GM03348 (cell line): ENCODE measurements around the gene MCC.
"Not testable (repeated sequence)": the region's sequence is repeated elsewhere in the genome, so short reads cannot be mapped to it uniquely, and the experiment has no call there.

Experiments
- DNase-seq: peaks from one replicate; pipeline ENCODE4 v3.0.0; 2012; ENCODE audit warnings: low spot score

The MCC gene

DNA sequence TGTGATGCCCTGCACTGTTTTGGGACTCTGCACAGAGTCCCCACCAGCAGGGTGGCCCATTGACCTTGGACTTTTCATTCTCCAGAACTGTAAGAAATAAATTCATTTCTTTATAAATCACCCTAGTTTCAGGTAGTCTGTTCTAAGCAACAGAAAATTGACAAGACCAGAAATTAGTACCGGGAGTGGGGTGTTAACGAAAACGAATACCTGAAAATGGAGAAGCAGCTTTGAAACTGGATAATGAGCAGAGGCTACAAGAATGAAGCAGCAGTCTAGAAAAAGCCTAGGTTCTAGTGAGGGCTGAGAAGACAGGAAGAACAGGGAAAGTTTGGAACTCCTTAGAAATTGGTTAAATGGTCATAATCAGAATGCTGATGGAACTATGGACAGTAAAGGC, 2.1 kb upstream of the MCC start:
- DNase-seq = no peak

DNA sequence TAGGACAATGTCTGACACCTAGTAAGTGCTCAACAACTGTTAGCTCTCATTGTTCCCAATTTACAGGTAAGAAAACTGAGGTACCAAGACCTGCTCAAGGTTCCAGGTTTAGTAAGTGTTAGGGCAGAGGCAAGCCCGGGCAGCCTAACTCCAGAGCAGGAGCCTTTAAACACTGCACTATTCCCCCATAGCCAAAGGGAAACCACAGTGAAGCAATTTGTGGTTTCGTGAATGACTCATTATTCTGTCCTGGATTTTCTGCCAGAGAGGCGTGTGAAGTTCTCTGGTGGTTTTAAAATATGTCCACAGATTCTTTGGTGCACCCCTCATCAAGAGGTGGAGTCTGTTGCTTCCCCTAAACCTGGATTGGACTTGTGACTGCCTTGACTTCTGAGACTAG, 1.0 kb upstream of the MCC start:
- DNase-seq = peak; percentile 88

DNA sequence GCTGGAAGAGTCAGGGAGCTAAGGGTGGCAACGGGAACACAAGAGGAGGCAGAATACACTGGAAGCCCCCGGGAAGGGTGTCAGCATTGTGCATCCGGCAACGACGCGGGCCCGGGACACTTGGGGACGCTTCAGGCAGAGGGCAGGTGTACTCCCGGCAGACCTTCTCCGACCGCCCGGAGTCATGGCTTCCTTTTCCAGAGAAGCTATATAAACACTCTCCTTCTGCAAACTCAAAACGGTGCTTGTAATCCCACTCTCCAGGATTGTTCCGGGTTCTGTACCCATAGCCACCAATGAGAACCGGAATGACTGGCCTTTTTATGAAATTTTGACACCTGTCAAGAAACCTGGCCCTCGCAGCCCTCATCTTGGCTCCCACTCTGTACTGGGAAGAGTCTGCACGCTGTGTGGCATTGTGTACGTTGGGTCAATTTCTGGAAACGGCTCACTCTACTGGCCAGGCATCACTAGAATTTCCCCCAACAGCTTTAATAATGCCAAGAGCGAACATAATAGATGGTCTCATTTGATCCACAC, 462 bp upstream of the MCC start:
- DNase-seq = no peak

DNA sequence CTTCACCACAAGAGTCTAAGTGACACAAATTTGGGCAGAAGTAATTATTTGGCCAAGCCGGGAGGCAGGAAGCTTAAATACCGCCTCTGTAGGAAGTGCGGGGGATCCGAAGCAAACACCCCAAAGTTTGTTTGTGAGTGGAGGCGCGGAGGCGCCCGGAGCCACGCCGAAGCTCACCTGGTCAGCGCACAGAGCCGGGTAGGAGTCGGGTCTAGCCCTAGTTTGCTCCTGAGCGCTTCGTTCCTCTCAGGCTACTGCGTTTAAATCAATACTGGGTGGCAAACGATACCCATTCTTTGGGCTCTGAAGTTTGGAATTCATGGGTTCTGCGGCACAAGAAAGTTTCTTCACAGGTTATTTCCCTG, 855 bp downstream of the MCC start:
- DNase-seq = peak; percentile 35

DNA sequence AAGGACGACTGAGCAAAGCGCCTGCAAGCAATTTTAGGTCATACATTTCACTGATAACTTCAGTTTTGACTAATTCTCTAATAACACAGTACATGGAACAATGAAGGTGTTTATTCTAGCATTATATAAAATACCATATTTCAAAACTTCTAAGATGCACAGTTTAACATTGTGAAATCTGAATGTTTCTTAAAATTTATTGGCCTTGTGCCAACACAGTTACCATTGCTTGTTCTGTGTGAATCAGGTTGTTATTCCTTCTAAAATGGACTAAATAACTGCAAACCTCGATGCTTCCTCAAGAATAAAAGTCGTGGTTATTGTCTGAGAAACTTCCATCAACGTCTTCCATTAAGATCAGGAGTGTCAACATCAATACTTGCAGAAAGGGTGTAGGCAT, 8.0 kb downstream of the MCC start:
- DNase-seq = no peak

DNA sequence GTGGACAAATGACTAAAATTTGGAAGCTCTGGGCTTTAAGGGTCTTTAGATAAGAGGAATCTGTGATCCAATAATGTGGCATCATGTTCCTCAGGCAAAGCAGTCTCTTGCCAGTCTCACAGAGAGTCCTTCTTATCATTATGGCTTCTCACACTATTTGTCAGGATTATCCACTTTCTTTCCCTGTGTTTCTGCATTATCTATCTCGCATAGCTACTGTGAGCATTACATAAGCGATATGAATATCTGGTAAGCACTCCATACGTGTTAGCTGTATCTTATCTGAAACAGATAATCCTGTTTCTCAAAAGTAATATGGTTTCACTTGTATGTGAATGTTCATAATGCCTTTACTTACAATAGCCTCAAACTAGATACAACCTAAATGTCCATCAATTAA, 9.6 kb downstream of the MCC start:
- DNase-seq = no peak

DNA sequence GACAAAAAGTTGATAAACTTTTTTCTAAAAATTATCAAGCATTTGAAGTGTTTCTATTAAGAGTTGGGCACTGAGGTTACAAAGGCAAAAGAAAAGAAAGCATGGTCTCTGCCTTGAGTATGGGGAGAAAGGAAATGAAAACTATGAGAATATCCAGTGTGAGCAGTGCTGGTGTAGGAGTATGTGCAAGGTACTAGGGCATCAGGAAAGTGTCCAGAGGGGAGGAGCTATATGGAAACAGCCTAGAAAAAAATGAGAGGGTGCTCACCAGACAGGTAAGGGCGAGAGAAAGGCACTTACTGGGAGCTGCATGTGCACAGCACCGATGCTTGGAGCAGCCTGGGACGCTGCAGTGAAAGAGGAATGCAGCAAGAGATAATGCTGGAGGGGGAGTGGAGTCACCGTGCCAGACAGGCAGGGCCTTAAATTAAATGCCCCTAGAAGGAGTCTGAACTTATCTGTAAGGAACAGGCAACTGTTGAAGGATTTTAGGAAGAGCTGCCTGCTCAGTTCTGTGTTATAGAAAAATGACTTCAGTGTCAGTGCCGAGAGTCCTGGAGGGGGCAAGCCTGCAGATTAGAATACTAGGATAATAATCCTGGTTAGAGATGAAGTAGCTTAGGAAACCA, 14.0 kb downstream of the MCC start:
- no peak for DNase-seq

DNA sequence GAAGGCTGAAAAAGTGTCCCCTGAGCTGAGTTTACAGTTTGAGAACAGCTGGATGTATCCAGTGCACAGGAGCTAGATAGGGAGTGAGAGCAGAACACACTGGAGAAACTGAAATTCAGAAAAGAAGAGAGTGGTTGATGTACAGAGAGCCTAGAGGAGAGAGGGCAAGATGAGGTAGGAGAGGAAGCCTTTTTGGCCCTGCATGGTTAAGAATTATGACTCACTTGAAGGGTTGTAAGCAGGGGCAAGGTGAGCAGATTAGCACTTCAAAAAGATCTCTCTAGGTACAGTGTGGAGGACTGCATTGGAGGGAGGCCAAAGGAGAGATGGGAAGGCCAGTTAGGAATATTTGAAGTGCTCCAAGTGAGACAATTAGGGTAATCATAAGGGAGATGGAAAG, 25.2 kb downstream of the MCC start:
- DNase-seq = no peak

DNA sequence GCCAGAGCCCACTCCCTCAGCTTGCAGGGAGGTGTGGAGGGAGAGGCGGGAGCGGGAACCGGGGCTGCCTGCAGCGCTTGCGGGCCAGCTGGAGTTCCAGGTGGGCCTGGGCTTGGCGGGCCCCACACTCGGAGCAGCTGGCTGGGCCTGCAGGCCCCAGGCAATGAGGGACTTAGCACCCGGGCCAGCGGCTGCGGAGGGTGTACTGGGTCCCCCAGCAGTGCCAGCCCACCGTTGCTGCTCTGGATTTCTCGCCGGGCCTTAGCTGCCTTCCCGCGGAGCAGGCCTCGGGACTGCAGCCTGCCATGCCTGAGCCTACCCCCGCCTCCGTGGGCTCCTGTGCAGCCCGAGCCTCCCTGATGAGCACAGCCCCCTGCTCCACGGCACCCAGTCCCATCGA, 31.1 kb downstream of the MCC start:
- not testable (repeated sequence) for DNase-seq

DNA sequence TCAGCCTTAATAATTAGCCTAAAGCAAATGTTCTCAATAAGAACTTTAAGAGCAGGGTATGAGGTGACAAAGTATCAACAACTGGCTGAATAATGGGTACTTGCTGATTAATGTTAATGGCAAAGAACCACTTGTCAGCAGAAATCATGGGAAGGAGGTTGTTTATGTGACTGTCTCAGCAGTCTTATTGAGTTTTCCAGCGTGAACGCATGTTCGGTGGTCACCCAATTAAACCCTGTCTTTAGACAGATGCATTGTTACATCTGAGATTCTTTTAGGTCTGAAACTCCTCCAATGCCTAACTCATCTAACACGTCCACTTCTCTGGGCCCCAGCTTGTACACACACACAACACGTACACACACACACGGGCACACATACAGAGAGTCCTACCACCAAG, 35.3 kb downstream of the MCC start:
- DNase-seq = no peak

DNA sequence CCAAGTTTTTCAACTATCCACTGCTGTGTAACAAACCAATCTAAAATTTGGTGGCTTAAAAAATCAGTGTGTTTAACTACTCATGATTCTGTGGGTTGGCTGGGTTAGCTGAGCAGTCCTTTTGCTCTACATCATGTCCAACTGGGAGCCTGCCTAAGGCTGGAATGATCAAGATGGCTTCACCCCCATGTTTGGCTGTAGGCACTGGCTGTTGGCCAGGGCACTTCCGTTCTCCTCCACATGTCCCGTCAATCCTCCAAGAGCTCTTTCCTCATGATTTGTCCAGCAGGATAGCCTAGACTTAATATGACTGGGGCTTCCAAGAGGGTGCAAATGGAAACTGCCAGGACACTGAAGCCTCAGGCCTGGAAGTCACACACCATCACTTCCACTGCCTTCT, 36.5 kb downstream of the MCC start:
- DNase-seq = no peak

DNA sequence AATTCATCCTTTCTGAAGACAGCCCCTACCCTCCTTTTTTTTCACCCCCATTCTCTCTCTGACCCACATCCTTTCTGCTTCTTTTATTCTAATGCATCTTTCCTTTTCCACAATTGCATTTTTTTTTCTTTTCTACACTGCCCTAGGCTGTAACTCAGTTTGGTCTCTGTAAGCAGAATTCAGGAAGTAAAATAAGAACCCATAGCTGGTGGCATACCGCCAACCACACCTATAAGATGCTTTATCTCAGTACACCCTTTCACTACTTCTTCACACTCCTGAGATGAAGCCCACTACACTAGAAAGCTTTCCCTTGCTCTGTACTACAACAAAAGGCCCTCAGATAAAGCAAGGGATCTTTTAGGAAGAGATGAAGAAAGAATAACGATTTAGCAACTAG, 37.3 kb downstream of the MCC start:
- DNase-seq = no peak

DNA sequence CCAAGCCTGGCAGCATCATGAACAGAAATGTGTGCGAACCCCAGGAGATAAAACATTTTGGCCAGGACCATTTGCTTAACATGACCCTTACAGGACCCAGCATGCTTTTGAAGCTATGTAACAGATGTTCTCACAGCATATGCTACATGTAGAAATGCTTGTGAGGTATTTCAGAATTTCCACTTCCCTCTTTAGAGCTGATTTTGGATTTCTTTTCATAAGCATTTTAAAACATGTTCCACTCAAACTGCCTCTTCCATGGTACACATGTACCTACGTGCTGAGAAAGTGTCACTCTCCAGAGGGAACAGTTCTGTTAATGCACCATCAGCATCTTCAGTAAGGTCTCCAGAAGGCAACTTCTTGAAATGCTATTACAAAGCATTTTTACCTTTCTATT, 37.8 kb downstream of the MCC start:
- DNase-seq = no peak

DNA sequence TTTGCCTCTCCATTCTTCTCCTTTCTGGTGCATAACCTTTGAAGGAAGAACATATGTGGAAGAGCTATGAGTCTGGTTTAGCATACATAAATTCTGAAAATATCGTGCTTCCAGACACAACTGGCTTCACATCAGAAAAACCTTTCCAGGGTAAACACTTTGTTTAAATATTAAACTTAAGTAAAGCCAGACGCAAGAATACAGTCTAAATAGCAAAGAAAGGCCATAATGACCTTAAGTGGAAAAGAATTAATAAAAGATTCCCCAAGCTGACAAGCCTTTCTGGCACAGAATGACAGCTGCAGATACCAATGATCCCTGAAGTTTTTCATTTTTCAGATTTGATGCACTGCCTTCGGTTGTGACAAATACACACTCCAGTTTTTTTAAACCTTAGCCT, 40.0 kb downstream of the MCC start:
- DNase-seq = no peak

DNA sequence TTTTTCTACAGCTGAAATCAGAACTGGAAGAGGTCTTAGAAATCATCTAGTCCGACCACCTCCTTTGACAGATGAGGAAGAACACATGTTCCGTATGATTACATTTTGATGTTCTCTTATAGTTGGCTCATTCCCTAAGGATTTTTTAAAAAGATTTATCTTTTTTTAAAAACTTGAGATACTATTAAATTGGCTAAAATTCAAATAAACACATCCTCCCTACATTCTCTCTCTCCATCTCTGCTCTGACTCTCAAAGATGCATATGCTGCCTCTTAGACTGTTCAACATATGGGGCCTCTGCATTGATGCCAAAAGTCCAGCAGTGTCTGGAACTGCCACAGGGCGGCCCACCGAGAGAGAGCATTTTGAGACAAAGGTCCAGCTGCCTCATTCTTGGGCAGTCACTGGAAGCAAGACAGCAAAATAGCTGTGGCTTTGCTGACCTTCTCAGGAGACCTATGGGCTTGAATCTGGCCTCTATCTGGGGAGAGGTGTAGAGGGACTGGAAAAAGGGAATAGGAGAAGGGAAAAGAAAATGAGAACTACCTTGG, 40.7 kb downstream of the MCC start:
- DNase-seq = no peak

DNA sequence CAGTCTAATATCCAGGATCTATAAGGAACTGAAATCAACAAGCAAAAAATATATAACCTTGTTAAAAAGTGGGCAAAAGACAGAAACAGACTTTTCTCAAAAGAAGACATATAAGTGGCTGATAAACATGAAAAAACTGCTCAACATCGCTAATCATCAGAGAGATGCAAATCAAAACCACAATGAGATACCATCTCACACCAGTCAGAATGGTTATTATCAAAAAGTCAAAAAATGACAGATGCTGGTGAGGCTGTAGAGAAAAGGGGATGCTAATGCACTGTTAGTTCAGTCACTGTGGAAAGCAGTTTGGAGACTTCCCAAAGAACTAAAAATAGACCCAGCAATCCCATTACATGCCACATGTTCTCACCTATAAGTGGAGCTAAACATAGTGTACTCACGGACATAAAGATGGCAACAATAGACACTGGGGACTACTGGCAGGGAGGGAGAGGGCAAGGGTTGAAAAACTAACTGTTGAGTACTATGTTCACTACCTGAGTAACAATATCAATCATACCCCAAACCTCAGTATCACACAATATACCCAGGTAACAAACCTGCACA, 41.8 kb downstream of the MCC start:
- DNase-seq = no peak

DNA sequence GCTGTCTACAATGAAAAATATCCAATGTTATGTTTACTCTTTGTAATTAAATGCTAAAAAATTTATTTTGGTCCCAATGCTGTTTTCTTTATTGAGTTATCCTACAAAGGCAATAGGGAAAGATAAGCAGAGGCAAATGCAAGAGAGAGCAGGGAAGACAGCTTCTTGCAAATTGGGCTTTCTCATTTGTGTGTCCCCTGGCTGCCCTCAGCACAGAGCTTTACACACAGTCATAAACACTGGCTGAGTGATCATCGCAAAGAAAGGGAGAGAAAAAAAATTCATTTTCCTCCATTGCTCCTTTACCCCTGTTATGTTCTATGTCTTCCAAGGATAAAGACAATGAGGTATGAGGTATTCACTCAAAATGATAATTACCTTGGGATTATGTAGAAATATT, 51.1 kb downstream of the MCC start:
- no peak for DNase-seq

DNA sequence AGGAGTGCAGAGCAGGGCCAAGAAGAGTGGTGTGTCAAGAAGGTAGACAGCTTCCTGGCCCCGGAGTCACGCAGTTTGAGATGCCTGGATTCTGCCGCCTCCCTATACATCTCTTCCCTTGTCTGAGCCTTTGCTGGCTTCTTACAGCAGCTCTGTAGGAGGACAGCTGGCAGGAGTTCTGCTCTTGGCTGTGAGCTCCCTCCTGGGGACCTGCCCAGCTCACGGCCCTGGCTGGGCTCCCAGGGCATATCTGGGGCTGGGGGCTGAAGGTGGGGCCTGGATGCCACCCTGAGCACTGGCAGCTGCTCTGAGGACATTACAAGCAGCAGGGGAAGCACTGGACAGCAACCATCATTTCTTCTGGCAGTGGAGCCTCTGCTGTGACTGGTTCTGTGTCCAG, 52.7 kb downstream of the MCC start:
- no peak for DNase-seq

DNA sequence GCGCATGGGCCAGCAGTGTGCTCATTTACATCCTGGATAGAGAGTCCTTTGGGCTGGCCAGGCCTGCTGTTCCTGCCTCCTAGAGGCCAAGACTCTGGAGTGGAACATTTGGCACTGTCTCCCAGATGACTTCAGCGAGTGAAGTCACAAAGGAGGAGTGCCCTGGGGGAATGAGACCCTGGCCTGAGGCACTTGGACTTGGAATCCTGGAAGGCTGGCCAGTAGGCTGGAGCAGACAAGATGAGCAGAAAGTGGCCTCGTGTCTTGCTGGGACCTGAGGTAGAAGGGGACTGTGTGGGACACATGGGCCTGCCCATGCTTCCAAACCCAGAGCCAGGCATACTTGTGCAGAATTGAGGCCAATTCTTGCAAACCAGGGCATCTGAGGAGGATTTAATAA, 53.4 kb downstream of the MCC start, which contains the start of gene TSSK1B:
TSS of gene TSSK1B (minus strand) at position 101 of the 400 bp plus-strand sequence. CDS start 150 bp downstream, outside the sequence.
- no peak for DNase-seq

DNA sequence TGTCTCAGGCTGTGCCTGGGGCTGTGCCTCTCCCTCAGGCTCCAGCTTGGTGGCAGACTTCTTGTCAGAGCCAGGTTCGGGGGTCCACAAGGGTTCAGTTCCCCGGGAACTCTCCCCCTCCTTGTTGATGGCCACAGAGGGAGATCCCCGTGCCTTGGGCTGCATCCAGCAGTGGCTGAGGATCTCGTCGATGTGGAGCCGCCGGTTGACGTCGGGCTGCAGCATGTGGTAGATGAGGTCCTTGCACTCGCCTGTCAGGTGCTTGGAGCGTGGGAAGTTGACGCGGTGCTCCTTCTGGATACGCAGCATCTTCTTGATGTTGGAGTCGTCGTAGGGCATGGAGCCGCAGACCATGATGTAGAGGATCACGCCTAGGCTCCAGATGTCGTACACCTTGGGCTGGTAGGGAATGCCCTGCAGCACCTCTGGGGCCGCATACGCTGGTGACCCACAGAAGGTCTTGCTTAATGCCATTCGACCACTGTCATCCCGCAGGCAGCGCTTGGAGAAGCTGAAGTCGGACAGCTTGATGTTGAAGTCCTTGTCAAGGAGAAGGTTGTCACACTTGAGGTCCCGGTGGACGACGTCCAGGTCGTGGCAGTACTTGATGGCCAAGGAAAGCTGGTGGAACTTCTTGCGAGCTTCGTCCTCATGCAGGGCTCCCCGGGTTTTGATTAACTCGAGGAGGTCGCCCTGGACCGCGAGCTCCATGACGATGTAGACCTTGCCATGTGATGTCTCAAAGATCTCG, 54.2 kb downstream of the MCC start:
- DNase-seq = no peak

DNA sequence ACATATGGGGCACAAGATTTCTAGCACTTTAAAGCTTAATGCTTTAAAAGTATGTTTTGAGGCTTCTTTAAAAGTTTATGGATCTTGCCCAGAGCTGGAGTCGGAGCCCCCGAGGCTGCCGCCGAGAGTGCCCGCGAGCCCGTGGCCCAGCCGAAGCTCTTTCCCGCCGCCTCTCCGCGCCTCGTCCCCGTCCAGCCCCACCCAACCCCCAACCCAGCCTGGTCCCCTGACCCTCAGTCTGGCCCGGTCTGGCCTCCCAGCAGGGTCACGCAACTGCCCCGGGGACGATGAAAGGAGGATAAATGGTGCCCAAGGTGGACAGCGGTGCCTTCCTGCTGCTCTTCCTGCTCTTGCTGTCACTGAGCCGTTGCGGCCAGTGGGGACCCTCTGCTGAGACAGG, 55.2 kb downstream of the MCC start:
- DNase-seq = no peak

DNA sequence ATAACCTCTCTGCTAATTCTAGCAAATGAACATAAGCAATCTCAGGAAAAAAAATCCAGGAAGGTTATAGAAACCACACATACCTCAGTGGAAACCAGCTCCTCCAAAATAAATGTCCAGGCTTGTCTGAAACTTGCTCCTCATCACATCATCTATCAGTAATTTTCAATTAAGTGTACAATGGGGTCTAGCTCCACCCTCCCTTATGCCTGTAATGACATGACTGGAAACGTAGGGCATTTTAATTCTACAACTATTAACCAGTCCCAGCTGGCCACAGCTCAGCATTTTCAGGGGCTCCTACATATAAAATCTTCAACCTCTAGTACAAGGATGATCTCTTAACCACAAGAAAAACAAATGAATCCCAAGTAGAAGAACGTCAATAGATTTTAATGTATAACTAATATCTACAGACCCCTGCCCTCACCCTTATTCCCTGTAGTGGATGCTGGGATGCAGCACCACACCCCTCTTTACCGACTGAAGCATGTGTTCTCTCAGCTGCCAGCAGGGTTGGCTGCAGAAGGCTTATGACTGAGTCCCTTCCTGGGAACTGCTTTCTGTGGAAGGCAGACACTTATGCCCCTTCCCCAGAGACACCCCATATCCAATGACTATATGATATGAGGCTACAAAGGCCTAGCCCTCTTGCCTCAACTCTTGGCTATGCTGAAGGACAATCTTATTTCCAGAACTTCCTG, 60.2 kb downstream of the MCC start:
- DNase-seq = no peak

DNA sequence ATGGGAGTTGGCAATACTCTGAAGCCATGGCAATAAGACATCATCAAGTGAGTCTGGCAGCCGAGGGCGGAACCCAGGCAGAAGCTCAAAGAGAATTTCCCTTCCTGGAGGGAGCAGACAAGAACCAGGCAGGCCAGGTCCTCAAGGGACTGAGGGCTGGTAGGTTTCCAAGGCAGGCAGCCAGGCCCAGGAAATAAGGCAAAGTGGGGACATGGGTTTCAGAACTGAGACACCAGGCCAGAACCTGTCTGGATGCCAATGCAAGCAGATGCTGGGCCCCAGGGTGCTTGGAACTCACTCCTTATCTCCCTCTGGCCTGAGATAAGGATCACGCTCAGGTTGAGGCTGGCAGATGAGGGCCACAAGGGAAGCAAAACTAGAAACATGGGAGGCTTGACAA, 62.3 kb downstream of the MCC start:
- DNase-seq = no peak
